ENCODE data around the gene PIP4K2B.

DNA sequence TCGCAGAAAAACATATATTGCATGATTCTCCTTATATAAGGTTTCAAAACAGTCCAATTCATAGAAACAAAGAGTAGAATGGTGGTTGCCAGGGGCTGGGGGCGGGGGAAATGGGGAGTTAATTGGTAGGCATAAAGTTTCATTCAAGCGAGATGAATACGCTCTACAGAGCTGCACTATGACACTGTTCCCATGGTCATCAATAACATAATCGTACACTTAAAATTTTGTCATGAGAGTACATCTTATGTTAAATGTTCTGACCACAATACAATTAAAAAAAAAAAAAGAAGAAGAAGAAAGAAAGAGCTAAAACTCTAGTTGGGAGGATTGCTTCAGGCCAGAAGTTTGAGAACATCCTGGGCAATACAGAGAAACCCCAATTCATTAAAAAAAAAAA, 5.1 kb downstream of the PIP4K2B start:
- TF ChIP-seq, protein P1, sequence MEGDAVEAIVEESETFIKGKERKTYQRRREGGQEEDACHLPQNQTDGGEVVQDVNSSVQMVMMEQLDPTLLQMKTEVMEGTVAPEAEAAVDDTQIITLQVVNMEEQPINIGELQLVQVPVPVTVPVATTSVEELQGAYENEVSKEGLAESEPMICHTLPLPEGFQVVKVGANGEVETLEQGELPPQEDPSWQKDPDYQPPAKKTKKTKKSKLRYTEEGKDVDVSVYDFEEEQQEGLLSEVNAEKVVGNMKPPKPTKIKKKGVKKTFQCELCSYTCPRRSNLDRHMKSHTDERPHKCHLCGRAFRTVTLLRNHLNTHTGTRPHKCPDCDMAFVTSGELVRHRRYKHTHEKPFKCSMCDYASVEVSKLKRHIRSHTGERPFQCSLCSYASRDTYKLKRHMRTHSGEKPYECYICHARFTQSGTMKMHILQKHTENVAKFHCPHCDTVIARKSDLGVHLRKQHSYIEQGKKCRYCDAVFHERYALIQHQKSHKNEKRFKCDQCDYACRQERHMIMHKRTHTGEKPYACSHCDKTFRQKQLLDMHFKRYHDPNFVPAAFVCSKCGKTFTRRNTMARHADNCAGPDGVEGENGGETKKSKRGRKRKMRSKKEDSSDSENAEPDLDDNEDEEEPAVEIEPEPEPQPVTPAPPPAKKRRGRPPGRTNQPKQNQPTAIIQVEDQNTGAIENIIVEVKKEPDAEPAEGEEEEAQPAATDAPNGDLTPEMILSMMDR (IDR thresholded peaks at IDR 0.05; ENCODE audit: poor library complexity): no peak
- TF ChIP-seq EZH2 (IDR thresholded peaks at IDR 0.05; ENCODE audit: borderline replicate concordance): no peak
- TF ChIP-seq EZH2phosphoT487 (IDR thresholded peaks at IDR 0.05; ENCODE audit: low read depth, severe bottlenecking, unreplicated experiment): no peak
